HK-2 (cell line): Measurements from ENCODE around the gene KICS2.

Source experiments
- DNase-seq: peaks from one replicate; pipeline ENCODE4 v3.0.0-alpha.2; 2018; ENCODE audit not compliant: unreplicated experiment

KICS2 gene

GRCh38 chr12:64173456-64173855 is 48.6 kb downstream of the KICS2 start:
- no peak for DNase-seq
